Liver (tissue), 6 donors: Measurements from ENCODE around the gene JUNB. TPM values are rescaled to one million over a fixed set of nuclear protein-coding genes. Genes with fewer than 3 reads are reported as not detected.

Source experiments
- GABPA ChIP-seq, 2 donors: IDR thresholded peaks in 1 of 2; conservative IDR thresholded peaks in 1 of 2; 2 replicates each; pipeline ENCODE4 v1.6.1; 2016; ENCODE audit warnings: antibody characterized with exemption in 2 of 2, mild to moderate bottlenecking in 1 of 2, moderate library complexity in 1 of 2
- HNF4A ChIP-seq, 2 donors: conservative IDR thresholded peaks; 2 replicates each; pipeline ENCODE4 v1.6.1; 2016; ENCODE audit warnings: antibody characterized with exemption in 2 of 2, mild to moderate bottlenecking in 2 of 2
- JUND ChIP-seq, 2 donors: IDR thresholded peaks; 2 replicates each; pipeline ENCODE4 v1.6.1; 2016; ENCODE audit warnings: antibody characterized with exemption in 2 of 2
- NR2F2 ChIP-seq: IDR thresholded peaks from 2 replicates; pipeline ENCODE4 v1.6.1; 2016; ENCODE audit warnings: antibody characterized with exemption
- SP1 ChIP-seq: IDR thresholded peaks from 2 replicates; pipeline ENCODE4 v1.6.1; 2018; ENCODE audit warnings: antibody characterized with exemption, mild to moderate bottlenecking
- TAF1 ChIP-seq: conservative IDR thresholded peaks from 2 replicates; pipeline ENCODE4 v1.6.1; 2016; ENCODE audit warnings: antibody characterized with exemption, mild to moderate bottlenecking
- YY1 ChIP-seq: IDR thresholded peaks from 2 replicates; pipeline ENCODE4 v1.6.1; 2016; ENCODE audit warnings: antibody characterized with exemption, mild to moderate bottlenecking
- ZBTB33 ChIP-seq: IDR thresholded peaks from 2 replicates; pipeline ENCODE4 v1.6.1; 2016; ENCODE audit warnings: antibody characterized with exemption
- polyA plus RNA-seq, 2 donors: library from polyadenylated mRNA; stranded (reverse) in 1 of 2; unstranded in 1 of 2; fragments of 200-250 nt in 1 of 2; fragments of >200 nt in 1 of 2; fragmentation: Nextera tagmentation in 1 of 2; extraction: Ambion mirVana in 1 of 2; gene quantifications; one replicate each; pipeline versions ENCODE4 v1.2.1 to v1.2.3, GENCODE V29; 2013 to 2015
- small RNA-seq: library from RNA; depleted of rRNA; stranded (forward); fragments of <200 nt; gene quantifications from one replicate; pipeline ENCODE3, GENCODE V24; 2014
- total RNA-seq, 2 donors: library from RNA; depleted of rRNA; stranded (reverse); fragments of >200 nt; gene quantifications; one replicate each; pipeline ENCODE4 v1.2.3, GENCODE V29; 2014
- TF ChIP-seq, protein P1 (sequence below): fragments of 150-350 bp; IDR thresholded peaks from 2 replicates; pipeline ENCODE4 v1.5.1; 2017; ENCODE audit warnings: improper control_type of control experiment, low read depth, low read length; ENCODE audit not compliant: missing input control
- donor health status: healthy.
- donor health status: healthy.
- donor health status: healthy.

JUNB gene
- total and polyA plus RNA-seq, 4 donors = 32.7 to 79.2 (median 56.6) TPM

DNA sequence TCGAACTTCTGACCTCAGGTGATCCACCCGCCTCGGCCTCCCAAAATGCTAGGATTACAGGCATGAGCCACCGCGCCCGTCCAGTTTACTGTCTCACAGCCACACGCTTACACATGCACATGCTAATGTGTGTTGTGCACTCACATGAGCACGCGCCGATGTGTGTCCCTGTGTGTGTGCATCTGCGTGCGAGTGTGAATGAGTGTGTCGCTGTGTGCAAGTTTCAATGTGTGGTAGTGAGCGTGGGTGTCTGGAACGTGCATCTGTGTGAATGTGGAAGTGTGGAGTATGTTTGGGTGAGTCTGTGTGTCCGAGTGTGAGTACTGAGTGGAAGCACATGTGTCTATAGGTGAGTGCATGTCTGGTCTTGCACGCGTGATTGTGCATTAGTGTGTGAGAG lies 51.2 kb downstream of the JUNB start (continued):
- TF ChIP-seq, protein P1, sequence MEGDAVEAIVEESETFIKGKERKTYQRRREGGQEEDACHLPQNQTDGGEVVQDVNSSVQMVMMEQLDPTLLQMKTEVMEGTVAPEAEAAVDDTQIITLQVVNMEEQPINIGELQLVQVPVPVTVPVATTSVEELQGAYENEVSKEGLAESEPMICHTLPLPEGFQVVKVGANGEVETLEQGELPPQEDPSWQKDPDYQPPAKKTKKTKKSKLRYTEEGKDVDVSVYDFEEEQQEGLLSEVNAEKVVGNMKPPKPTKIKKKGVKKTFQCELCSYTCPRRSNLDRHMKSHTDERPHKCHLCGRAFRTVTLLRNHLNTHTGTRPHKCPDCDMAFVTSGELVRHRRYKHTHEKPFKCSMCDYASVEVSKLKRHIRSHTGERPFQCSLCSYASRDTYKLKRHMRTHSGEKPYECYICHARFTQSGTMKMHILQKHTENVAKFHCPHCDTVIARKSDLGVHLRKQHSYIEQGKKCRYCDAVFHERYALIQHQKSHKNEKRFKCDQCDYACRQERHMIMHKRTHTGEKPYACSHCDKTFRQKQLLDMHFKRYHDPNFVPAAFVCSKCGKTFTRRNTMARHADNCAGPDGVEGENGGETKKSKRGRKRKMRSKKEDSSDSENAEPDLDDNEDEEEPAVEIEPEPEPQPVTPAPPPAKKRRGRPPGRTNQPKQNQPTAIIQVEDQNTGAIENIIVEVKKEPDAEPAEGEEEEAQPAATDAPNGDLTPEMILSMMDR = no peak
- TF ChIP-seq GABPA (IDR thresholded peaks at IDR 0.05 in 1 of 2, conservative IDR thresholded peaks at IDR 0.05 in 1 of 2) = no peak
- no peak for TF ChIP-seq YY1
- TF ChIP-seq SP1 = no peak
- no peak for TF ChIP-seq NR2F2
- TF ChIP-seq ZBTB33 = no peak
- no peak for TF ChIP-seq HNF4A (conservative IDR thresholded peaks at IDR 0.05)
- no peak for TF ChIP-seq JUND (IDR thresholded peaks at IDR 0.05)
- TF ChIP-seq TAF1 = no peak

Small RNAs within 50 kb of the gene (small RNA-seq; reads per million reads assigned to genes)
- gene MIR5684 = not detected

Other genes starting within 250 kb of the JUNB start
- gene ZNF564, start 240.0 kb upstream of the JUNB start, total RNA-seq = 1 to 10 TPM; 8.3 to 8.6 TPM
- 1 to 10 TPM; 2.4 to 3.3 TPM for gene ZNF564, start 240.0 kb upstream of the JUNB start, polyA plus RNA-seq
- gene ZNF490, start 180.7 kb upstream of the JUNB start, total RNA-seq = 1 to 10 TPM; 3.5 to 6.1 TPM
- gene ZNF490, start 180.7 kb upstream of the JUNB start, polyA plus RNA-seq = 1 to 10 TPM in 1 of 2 donors, under 1 TPM in 1; 0.93 to 1.0 TPM
- 10 to 100 TPM in 1 of 2 donors, 1 to 10 TPM in 1; 9.2 to 10.3 TPM for gene ZNF791, start 180.6 kb upstream of the JUNB start, total RNA-seq
- 1 to 10 TPM; 3.1 to 4.8 TPM for gene ZNF791, start 180.6 kb upstream of the JUNB start, polyA plus RNA-seq
- gene MAN2B1, start 124.7 kb upstream of the JUNB start, total RNA-seq = 10 to 100 TPM; 41.3 to 42.9 TPM
- gene MAN2B1, start 124.7 kb upstream of the JUNB start, polyA plus RNA-seq = 10 to 100 TPM; 23.5 to 28.9 TPM
- 1 to 10 TPM; 4.0 to 5.1 TPM for gene WDR83, start 124.7 kb upstream of the JUNB start, total RNA-seq
- gene WDR83, start 124.7 kb upstream of the JUNB start, polyA plus RNA-seq = 1 to 10 TPM; 3.9 to 4.4 TPM
- gene DHPS, start 109.6 kb upstream of the JUNB start, total RNA-seq = 10 to 100 TPM; 29.1 to 53.9 TPM
- 10 to 100 TPM; 34.8 to 50.3 TPM for gene DHPS, start 109.6 kb upstream of the JUNB start, polyA plus RNA-seq
- not detected for gene GNG14, start 103.5 kb upstream of the JUNB start, total RNA-seq
- gene GNG14, start 103.5 kb upstream of the JUNB start, polyA plus RNA-seq = not detected
- 1 to 10 TPM; 2.3 to 2.5 TPM for gene FBXW9, start 94.9 kb upstream of the JUNB start, total RNA-seq
- 1 to 10 TPM; 3.4 to 4.0 TPM for gene FBXW9, start 94.9 kb upstream of the JUNB start, polyA plus RNA-seq
- gene TNPO2, start 67.6 kb upstream of the JUNB start, total RNA-seq = 10 to 100 TPM; 19.6 to 22.2 TPM
- gene TNPO2, start 67.6 kb upstream of the JUNB start, polyA plus RNA-seq = 10 to 100 TPM in 1 of 2 donors, 1 to 10 TPM in 1; 6.3 to 12.1 TPM
- 10 to 100 TPM; 69.3 to 84.3 TPM for gene TRIR, start 56.8 kb upstream of the JUNB start, total RNA-seq
- 100 to 1,000 TPM; 106 to 169 TPM for gene TRIR, start 56.8 kb upstream of the JUNB start, polyA plus RNA-seq
- 10 to 100 TPM; 23.4 to 31.0 TPM for gene GET3, start 54.0 kb upstream of the JUNB start, total RNA-seq
- gene GET3, start 54.0 kb upstream of the JUNB start, polyA plus RNA-seq = 10 to 100 TPM; 22.8 to 44.1 TPM
- not detected for gene BEST2, start 39.7 kb upstream of the JUNB start, total RNA-seq
- not detected for gene BEST2, start 39.7 kb upstream of the JUNB start, polyA plus RNA-seq
- gene HOOK2, start 15.9 kb upstream of the JUNB start, total RNA-seq = 10 to 100 TPM; 11.3 to 36.4 TPM
- gene HOOK2, start 15.9 kb upstream of the JUNB start, polyA plus RNA-seq = 10 to 100 TPM; 12.9 to 17.0 TPM
- 1,000 to 10,000 TPM in 1 of 2 donors, 100 to 1,000 TPM in 1; 222 to 1,737 TPM for gene PRDX2, start 10.3 kb downstream of the JUNB start, total RNA-seq
- 100 to 1,000 TPM; 265 to 301 TPM for gene PRDX2, start 10.3 kb downstream of the JUNB start, polyA plus RNA-seq
- gene THSD8, start 10.6 kb downstream of the JUNB start, total RNA-seq = under 1 TPM in 1 of 2 donors, not detected in 1; 0.33 TPM
- under 1 TPM; 0.22 to 0.35 TPM for gene THSD8, start 10.6 kb downstream of the JUNB start, polyA plus RNA-seq
- gene RNASEH2A, start 15.1 kb downstream of the JUNB start, total RNA-seq = 10 to 100 TPM in 1 of 2 donors, 1 to 10 TPM in 1; 1.8 to 17.5 TPM
- 1 to 10 TPM; 2.3 to 4.6 TPM for gene RNASEH2A, start 15.1 kb downstream of the JUNB start, polyA plus RNA-seq
- gene RTBDN, start 43.1 kb downstream of the JUNB start, total RNA-seq = not detected
- gene RTBDN, start 43.1 kb downstream of the JUNB start, polyA plus RNA-seq = not detected
- under 1 TPM; 0.08 to 0.19 TPM for gene MAST1, start 47.0 kb downstream of the JUNB start, total RNA-seq
- gene MAST1, start 47.0 kb downstream of the JUNB start, polyA plus RNA-seq = under 1 TPM; 0.26 to 0.54 TPM
- 10 to 100 TPM; 11.9 to 13.7 TPM for gene DNASE2, start 90.0 kb downstream of the JUNB start, total RNA-seq
- 10 to 100 TPM; 11.3 to 18.4 TPM for gene DNASE2, start 90.0 kb downstream of the JUNB start, polyA plus RNA-seq
- gene KLF1, start 95.7 kb downstream of the JUNB start, total RNA-seq = 100 to 1,000 TPM in 1 of 2 donors, not detected in 1; 234 TPM
- not detected for gene KLF1, start 95.7 kb downstream of the JUNB start, polyA plus RNA-seq
- 100 to 1,000 TPM in 1 of 2 donors, 10 to 100 TPM in 1; 65.8 to 118 TPM for gene GCDH, start 99.7 kb downstream of the JUNB start, total RNA-seq
- gene GCDH, start 99.7 kb downstream of the JUNB start, polyA plus RNA-seq = 10 to 100 TPM; 68.6 to 87.7 TPM
- under 1 TPM in 1 of 2 donors, not detected in 1; 0.42 TPM for gene SYCE2, start 127.8 kb downstream of the JUNB start, total RNA-seq
- gene SYCE2, start 127.8 kb downstream of the JUNB start, polyA plus RNA-seq = under 1 TPM; 0.07 to 0.43 TPM
- gene FARSA, start 142.2 kb downstream of the JUNB start, total RNA-seq = 10 to 100 TPM; 29.8 to 34.0 TPM
- gene FARSA, start 142.2 kb downstream of the JUNB start, polyA plus RNA-seq = 10 to 100 TPM; 34.7 to 50.1 TPM
- gene CALR, start 147.1 kb downstream of the JUNB start, total RNA-seq = 1,000 to 10,000 TPM in 1 of 2 donors, 100 to 1,000 TPM in 1; 618 to 1,316 TPM
- gene CALR, start 147.1 kb downstream of the JUNB start, polyA plus RNA-seq = 1,000 to 10,000 TPM in 1 of 2 donors, 100 to 1,000 TPM in 1; 913 to 1,228 TPM
- 100 to 1,000 TPM in 1 of 2 donors, 10 to 100 TPM in 1; 42.9 to 112 TPM for gene RAD23A, start 154.4 kb downstream of the JUNB start, total RNA-seq
- gene RAD23A, start 154.4 kb downstream of the JUNB start, polyA plus RNA-seq = 10 to 100 TPM; 45.0 to 88.6 TPM
- 10 to 100 TPM in 1 of 2 donors, 1 to 10 TPM in 1; 8.4 to 22.1 TPM for gene GADD45GIP1, start 165.7 kb downstream of the JUNB start, total RNA-seq
- gene GADD45GIP1, start 165.7 kb downstream of the JUNB start, polyA plus RNA-seq = 10 to 100 TPM; 23.6 to 54.2 TPM
- gene DAND5, start 178.1 kb downstream of the JUNB start, total RNA-seq = under 1 TPM in 1 of 2 donors, not detected in 1; 0.23 TPM
- gene DAND5, start 178.1 kb downstream of the JUNB start, polyA plus RNA-seq = not detected
- 10 to 100 TPM; 10.3 to 18.4 TPM for gene NFIX, start 204.0 kb downstream of the JUNB start, total RNA-seq
- 10 to 100 TPM in 1 of 2 donors, 1 to 10 TPM in 1; 3.3 to 14.8 TPM for gene NFIX, start 204.0 kb downstream of the JUNB start, polyA plus RNA-seq